Stimulated activated CD4-positive, alpha-beta T cell treated with anti-CD3 and anti-CD28 coated beads, Interleukin-2, amount 100 ng/mL, for 24 hours (primary cell): Measurements from ENCODE around the gene C2orf92.

ENCODE experiments used
- DNase-seq, 2 donors: peaks; one replicate each; pipeline ENCODE4 v3.0.0-alpha.2; 2020

The C2orf92 gene

DNA sequence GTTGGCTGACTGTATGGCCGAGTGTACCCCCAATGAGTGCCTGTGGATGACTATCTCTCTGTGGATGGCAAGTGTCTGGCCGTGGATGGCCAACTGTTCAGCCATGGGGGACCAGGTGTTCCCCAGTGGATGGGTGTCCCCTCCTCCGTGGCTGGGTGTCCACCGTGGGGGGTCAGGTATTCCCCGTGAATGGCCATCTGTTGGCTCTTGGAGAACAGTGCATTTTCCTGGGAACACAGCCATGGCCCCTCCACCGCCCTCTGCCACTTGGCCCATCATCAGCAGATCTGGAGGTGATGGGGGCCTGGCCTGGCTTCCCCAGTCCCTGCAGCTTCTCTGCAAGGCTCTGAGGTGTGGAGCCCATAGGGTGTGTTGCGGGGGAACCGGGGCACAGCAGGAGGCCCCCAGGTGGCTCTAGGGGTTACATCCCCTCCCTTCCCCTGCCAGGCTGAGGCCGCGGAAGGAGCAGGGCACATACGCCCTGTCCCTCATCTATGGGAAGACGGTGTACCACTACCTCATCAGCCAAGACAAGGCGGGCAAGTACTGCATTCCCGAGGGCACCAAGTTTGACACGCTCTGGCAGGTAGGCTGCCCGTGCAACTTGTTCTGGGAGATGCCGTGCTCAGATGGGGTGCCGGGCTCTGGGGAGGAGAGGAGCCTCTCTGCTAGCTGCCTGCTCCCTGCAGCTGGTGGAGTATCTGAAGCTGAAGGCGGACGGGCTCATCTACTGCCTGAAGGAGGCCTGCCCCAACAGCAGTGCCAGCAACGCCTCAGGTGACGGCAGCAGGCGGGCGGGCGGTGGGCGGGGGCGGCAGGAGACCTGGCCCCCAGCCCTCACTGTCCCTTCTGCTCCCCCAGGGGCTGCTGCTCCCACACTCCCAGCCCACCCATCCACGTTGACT lies 63.2 kb downstream of the C2orf92 start:
- DNase-seq: no peak

DNA sequence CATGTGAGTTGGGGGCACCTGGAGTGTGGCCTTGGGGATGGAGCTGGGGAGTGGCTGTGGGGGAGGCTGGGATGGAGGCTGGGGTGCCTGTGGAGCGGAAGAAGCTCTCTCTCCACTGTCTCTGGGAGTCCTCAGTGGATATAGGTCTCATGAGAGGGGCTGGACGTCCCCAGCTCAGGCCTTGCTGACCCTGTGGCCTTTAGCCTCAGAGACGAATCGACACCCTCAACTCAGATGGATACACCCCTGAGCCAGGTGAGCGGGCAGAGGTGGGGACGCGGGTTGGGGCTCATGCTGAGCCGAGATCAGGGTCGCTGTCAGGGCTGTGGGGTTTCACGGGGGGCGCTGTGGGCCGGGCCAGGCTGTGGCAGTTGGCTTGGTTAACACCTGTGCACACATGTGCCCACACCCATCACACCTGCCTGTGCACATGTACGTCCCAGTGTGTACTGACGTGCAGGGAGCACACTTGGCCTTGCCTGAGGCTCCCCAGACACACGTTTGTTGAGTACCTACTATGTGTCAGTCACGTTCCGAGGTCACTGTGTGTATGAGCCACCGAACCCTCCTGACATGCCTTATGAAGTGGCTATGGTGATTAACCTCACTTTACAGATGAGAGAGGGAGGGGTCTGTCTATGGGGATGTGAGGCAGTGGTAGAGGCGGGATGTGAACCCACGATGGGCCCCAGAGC lies 64.0 kb downstream of the C2orf92 start:
- DNase-seq: no peak

DNA sequence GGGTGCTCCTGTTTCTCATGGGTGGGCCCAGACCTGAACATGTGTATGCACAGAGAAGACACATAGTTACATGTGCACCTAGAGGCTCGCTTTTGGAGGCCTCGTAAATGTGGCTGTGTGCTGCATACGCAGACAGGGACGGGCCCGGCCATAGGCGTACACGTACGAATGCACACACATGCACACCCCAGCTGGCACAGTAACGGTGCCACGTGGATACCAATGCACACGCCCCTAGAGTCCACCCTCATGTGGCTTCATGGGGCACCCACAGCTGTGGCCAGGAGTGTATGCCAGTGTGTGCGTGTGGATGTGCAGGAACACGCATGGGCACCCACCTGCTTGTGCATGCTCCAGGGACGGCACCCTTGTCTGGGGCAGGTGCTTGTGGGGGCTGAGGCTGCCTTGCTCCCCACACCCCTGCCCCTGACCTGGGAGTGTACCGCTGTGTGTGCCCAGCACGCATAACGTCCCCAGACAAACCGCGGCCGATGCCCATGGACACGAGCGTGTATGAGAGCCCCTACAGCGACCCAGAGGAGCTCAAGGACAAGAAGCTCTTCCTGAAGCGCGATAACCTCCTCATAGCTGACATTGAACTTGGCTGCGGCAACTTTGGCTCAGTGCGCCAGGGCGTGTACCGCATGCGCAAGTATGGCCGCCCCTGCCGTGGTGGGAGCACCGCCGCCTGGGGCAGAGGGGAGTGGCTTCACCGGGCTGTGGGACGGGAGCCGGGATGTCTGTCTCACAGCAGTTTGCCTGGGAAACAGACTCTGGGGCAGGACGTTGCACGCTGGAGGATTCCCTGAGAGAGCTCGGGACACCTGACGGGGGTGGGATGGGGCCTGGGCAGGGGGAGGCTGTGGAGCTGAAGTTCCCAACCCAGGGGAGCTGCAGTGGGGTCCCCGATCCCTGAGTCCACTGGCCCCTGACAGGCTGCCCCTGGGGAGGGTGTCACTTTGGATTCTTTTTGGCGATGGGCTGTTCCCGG lies 64.8 kb downstream of the C2orf92 start:
- DNase-seq: no peak

- DNase-seq: no peak
Observed at GRCh38 chr2:97735161-97735561, 65.6 kb downstream of the C2orf92 start.

- no peak for DNase-seq
Observed at GRCh38 chr2:97736185-97736584, 66.7 kb downstream of the C2orf92 start.

DNA sequence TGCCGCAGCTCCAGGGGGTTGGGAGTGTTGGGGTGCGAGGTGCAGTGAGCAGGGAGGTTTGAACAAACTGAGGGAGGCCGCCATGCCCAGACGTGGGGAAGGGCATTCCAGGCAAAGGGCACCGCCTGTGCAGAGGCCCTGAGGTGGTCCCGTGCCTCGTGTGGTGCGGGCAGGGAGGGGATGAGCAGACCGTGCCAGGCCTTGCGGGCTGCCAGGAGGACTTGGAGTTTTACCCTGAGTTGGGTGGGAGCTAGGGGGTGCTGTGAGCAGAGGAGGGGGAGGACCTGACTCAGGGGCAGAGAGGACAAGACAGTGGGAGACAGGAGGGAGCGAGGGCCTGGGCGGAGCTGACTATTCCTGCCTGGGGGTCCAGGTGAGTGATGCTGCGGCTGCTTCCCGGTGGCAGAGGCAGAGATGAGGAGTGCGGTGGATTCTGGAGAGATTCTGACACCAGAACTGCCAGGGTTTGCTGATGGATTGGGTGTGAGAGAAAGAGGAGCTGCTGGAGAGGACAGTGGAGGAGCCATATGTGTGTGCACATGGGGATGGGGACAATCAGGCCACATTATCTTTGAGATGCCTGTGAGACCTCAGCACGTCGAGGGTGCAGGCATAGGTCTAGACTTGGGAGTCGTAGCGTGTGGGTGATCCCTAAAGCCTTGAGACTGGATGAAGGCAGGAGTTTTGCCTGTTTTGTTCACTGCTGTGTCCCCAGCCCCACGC lies 67.3 kb downstream of the C2orf92 start:
- DNase-seq: no peak

DNA sequence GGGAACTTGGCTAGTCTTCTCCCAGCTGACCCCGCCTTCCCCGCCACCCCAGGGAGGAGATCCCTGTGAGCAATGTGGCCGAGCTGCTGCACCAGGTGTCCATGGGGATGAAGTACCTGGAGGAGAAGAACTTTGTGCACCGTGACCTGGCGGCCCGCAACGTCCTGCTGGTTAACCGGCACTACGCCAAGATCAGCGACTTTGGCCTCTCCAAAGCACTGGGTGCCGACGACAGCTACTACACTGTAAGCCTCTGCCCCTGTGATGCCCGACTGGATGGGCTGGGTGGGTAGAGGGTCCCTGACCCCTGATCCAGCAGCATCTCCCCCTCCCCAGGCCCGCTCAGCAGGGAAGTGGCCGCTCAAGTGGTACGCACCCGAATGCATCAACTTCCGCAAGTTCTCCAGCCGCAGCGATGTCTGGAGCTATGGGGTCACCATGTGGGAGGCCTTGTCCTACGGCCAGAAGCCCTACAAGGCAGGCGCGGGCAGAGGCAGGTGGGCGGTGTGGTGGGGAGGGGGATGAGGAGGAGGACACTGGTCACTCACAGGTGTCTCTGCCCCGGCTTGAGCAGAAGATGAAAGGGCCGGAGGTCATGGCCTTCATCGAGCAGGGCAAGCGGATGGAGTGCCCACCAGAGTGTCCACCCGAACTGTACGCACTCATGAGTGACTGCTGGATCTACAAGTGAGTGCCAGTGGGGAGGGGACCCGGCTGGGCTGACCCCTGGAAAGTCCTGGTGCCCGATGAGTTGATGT lies 68.1 kb downstream of the C2orf92 start:
- no peak for DNase-seq

DNA sequence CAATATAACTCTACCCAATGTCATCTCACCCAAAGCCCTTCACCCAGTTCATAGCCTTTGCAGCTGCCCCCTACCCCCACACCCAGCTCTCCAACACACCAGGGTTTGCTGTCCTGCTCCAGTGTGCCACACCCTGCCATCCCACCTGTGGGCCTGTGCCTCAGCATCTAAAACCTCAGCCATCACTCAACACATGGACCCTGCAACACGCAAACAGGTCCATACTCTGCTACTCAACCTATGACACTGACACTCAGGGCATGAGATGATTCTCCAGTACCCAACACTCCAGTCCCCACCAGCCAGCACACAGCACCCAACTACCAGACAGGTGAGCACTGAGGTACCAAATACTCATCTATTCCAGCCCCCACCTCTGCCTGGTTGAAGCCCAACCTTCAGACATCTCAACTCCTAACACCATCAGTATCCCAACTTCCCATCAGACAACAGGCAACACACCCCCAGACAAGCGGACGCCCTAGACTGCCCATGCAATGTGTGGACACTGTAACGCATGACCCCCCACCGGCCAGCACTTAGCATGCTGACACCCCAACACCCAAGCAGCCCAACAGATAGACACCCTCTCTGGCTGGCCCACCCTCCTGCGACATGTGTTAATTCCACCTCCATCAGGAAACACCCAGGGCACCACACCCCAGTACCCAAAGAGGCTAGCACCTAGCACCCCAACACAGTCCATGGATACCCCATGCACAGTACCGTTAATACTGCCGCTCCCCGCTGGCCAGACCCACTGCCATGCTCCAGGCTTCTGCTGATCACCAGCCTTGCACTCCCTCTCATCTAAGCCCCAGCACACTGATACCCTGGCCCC lies 68.9 kb downstream of the C2orf92 start:
- no peak for DNase-seq

- DNase-seq: no peak
Observed at GRCh38 chr2:97739020-97739892, 69.7 kb downstream of the C2orf92 start.

GRCh38 chr2:97739893-97740245 lies 70.4 kb downstream of the C2orf92 start:
- DNase-seq: no peak

GRCh38 chr2:97740590-97741182 lies 71.2 kb downstream of the C2orf92 start:
- peak; percentile 46 to 62 for DNase-seq

- no peak for DNase-seq
Observed at GRCh38 chr2:97741251-97741650, 71.7 kb downstream of the C2orf92 start.

GRCh38 chr2:97741686-97742085 lies 72.2 kb downstream of the C2orf92 start:
- DNase-seq: no peak

GRCh38 chr2:97742381-97742847 lies 72.9 kb downstream of the C2orf92 start:
- DNase-seq: peak; percentile 29 to 42

DNA sequence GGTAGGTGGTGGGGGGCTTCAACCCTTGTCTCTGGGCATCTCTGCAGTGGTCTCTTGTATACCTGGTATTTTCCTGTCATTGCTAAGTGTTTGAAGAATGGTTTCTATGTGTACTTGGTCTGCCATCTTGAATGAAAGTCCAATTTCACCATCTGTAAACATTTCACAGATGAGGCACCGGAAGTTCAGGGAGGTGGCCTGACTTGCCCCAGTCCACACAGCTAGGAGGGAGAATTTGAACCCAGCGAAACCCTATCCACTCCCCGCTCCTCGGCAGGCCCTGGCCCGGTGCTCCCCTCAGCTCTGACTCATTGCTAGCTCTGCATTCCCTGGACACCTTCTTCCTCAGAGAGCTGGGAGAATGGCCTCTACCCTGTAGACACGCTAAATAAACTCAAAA lies 74.4 kb downstream of the C2orf92 start:
- no peak for DNase-seq

DNA sequence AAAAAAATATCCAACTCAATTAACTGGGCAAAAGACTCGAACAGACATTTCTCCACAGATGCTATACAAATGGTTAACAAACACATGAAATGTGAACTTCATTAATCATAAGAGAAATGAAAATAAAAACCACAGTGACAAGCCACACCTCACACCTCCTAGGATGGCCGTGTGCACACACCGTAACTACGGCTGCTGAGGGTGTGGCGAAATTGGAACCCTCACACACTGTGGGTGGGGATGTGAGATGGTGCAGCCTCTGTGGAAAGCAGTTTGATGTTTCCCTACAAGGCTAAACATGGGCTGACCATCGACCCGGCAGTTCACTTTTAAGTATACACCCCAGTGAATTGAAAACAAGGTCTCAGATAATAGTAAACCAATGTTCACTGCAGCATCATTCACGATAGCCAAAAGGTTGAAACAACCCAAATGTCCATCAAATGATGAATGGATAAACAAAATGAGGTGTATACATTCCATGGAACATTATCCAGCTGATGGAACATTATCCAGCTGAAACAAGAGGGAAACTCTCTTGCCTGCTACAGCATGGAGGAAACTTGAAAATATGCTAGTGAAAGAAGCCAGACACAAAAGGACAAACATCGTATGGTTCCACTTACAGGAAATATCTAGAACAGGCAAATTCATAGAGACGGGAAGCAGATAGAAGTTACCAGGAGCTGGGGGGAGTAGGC lies 76.1 kb downstream of the C2orf92 start:
- DNase-seq: peak; percentile 57 to 60

- DNase-seq: no peak
Observed at GRCh38 chr2:97747285-97747684, 77.8 kb downstream of the C2orf92 start.

GRCh38 chr2:97747716-97748115 lies 78.2 kb downstream of the C2orf92 start:
- DNase-seq: no peak
